DLD1 (cell line): Measurements from ENCODE around the gene RUSF1.
"Not testable (repeated sequence)": the region's sequence is repeated elsewhere in the genome, so short reads cannot be mapped to it uniquely, and the experiment has no call there.

ENCODE experiments used
- in situ Hi-C: cut with HindIII; loops from 2 replicates; pipeline ENCODE4 v1.10.0; 2017; ENCODE audit warnings: low sequenced_read_pairs

The RUSF1 gene

DNA sequence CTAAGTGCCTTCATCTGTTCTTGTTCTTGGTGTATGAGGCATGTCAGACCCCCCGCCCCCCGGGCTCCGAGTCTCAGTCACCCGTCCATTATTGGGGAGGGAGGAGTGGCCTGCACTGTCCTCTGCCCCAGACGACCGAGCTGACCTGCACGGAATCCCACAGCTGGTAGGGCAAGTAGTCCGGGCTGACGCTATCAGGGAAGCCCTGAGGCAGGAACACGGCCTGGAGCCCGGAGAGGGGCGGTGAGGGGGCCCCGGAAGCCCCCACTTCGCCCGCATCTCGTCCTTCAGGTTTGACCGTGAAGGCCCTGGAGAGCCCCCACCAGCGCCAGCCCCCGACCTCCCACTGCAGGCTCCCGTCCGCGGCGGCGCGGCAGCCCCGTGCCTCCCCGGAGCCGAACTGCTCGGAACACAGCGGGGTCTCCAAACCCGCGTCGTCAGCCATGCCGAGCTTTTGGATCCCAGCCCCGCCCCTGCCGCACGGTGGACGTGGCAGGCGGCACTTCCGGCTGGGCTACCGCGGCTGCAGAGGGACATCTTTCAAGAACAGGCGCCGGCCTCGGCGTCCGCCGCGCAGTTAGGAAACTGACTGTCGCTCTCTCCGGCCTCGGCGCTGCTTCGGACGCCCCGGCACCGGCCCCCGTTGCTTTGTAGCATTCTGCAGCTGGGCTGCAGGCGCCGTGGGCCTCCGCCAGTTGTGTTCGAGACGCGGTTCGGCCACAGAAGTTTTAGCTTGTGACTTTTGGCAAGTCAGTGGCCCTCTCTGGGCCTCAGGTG lies at the start of gene RUSF1:
TSS of gene RUSF1 (minus strand) at position 463 of the 777 bp plus-strand sequence. CDS start at position 445, 18 bp downstream.
- in situ Hi-C loops, result no loop called here

DNA sequence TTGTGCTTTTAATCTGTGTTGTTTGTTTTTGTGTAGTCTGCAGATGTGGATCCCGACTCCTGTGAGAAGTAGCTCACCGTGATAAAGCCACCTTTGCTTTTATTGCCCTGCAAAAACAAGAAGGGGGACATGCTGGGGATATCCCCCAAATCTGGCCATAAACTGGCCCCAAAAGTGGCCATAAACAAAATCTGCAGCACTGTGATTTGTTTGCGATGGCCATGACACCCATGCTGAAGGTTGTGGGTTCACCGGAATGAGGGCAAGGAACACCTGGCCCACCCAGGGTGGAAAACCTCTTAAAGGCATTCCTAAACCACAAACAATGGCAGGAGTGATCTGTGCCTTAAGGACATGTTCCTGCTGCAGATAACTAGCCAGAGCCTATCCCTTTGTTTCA lies 34.6 kb upstream of the RUSF1 start:
- in situ Hi-C loops, result no loop called here

DNA sequence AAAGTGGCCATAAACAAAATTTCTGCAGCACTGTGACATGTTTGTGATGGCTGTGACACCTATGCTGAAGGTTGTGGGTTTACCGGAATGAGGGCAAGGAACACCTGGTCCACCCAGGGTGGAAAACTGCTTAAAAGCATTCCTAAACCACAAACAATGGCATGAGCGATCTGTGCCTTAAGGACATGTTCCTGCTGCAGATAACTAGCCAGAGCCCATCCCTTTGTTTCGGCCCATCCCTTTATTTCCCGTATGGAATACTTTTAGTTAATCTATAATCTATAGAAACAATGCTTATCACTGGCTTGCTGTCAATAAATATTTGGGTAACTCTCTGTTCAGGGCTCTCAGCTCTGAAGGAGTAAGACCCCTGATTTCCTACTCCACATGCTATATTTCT lies 31.6 kb upstream of the RUSF1 start:
- in situ Hi-C loops, result not testable (repeated sequence)

GRCh38 chr16:31538243-31538598 lies 30.0 kb upstream of the RUSF1 start:
- in situ Hi-C loops, result not testable (repeated sequence)

DNA sequence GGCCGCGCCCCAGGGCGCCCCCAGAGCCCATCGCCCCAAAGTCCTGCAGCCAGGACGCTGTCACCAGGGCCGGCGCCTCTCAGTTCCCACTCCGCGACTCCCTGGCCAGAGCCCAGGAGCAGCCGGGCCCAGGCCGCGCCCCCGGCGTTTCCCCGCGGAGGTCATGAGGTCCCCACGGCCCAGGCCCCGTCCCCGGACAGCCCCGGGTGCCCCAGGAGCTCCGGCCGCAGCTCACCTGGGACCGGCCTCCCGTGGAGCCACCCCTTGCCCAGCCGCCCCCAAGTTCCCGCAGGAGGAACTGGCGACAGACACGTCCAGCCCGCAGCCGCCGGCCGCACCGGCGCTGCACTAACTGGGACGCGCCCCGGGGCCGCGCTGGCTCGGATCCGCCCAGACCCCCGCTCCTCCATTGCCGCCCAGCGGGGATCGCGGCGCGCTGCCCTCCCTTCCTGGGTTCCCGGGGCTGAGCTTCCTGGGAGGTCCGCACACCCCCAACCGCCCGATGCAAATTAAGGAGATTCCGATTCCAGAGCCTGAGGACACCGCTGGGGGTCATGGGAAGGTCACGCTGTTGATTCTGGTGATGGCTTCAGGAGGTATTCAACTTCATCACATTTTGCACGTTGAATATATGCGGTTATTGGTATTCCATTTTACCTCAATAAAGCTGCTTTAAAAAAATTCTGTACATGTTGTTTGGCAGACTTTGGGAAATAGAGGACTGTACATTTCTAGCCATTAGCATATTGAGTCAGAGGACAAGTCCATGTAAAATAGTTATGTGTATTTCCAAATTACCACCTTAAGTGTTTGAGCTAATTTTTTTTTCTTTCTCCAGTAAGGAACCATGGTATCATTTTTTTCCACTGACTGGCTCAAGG lies 29.4 kb upstream of the RUSF1 start:
- in situ Hi-C loops, result no loop called here

DNA sequence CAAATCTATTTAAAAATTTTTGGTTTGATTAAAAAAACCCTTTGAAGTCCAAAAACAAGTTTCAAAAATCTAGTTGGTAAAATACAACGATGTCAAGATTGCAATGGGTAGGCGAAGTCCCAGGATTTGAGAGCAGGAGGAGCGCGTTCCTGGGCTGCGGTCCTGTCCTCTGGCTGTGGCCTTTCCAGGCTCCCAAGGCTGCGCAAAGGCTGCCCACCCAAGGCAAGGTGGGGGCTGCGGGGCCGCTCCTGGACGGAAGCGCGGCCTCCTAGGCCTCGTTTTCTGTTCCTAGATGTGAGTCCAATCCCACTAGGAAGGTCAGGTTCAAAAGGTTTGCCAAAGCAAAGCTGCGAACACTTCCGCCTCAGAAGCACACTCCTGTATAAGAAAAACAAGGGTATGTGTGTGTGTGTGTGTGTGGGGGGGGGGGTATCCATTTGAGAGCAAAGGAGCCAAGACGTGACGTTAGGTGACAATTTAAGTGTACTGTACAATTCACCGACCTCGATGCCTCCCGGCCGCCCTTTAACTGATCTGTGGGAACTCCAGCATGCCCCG lies 28.7 kb upstream of the RUSF1 start:
- in situ Hi-C loops, result no loop called here

GRCh38 chr16:31535737-31536136 lies 27.5 kb upstream of the RUSF1 start:
- in situ Hi-C loops, result no loop called here

GRCh38 chr16:31532896-31533295 lies 24.7 kb upstream of the RUSF1 start:
- in situ Hi-C loops, result no loop called here

DNA sequence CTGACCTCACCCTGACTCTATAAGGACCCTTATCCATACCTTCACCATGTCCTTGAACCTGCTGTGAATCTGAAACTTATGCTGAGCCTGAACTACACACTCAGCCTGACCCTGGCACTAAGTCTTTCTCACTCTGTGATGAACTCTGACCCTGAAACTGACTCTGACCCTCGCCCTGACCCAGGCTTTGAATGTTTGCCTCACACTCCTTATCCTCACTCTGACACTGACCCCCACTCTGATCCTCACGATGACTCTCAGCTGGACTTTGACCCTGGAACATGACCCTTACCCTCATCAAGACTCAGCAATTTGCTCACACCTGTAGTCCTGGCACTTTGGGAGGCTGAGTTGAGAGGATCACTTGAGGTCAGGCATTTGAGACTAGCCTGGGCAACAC lies 23.9 kb upstream of the RUSF1 start:
- in situ Hi-C loops, result no loop called here

- in situ Hi-C loops, result no loop called here
These were observed 22.9 kb upstream of the RUSF1 start for GRCh38 chr16:31531096-31531495.

GRCh38 chr16:31530405-31530804 lies 22.2 kb upstream of the RUSF1 start:
- in situ Hi-C loops, result no loop called here

GRCh38 chr16:31529937-31530312 lies 21.7 kb upstream of the RUSF1 start:
- in situ Hi-C loops, result no loop called here

DNA sequence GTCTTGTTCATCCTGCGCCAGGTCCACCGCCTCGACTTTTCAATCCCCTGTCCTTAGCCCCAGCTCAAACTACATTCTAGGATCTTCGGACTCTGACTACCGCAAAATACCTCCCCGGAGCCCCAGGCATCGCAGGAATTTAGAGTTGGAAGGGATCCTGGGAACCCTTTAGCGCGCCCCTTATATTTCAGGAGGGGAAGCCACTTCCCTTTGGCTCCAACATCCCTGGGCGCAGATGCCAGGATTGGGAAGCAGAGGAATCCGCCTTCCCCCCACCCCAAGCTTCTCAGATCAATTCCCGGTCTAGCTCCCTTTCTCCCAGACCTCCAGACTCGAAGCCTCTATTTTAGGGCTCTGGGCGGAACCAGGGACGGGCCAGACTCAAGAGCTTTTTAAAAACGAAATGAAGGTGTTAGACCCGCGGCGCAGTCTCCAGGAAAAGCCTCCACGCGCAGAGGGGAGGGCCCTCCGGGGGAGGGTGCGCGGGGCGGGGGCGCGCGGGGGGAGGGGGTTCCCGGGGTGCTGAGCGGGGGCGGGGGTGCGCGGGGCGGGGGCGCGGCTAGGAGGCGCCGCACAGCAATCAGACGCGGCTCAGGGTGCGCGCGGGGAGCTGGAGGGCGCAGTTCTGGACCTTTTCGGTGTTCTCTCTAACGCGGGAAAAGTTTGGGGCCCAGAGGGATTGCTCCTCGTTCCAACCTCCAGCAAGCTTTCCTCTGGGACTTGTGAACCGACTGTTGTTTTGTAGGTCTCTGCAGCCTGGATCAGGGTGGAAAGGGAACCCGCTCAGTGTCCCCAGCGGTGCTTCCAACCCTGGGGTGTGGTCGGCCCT lies 21.1 kb upstream of the RUSF1 start:
- in situ Hi-C loops, result no loop called here

- in situ Hi-C loops, result no loop called here
These were observed 20.4 kb upstream of the RUSF1 start for GRCh38 chr16:31528523-31529107.

- in situ Hi-C loops, result no loop called here
These were observed 19.6 kb upstream of the RUSF1 start, which contains the start of gene AHSP for GRCh38 chr16:31527734-31528274. AHSP (plus strand) TSS chr16:31527900; CDS start chr16:31528140, 240 bp downstream.

DNA sequence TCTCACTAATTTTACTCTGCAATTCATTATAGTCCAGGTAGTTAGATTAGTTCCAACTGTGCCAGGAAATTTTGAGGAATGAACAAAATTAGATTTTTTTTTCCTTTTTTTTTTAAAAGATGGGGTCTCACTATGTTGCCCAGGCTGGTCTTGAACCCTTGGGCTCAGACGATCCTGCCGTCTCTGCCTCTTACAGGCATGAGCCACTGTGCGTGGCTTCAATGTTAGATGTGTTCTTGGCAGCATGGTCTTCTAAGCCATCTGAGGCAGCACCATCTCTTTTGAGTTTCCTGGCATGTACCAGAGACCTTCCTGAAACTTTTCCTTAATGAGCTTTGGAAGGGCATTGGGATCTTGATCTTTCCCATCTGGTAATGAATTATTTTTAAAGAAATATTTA lies 16.9 kb upstream of the RUSF1 start:
- in situ Hi-C loops, result no loop called here

DNA sequence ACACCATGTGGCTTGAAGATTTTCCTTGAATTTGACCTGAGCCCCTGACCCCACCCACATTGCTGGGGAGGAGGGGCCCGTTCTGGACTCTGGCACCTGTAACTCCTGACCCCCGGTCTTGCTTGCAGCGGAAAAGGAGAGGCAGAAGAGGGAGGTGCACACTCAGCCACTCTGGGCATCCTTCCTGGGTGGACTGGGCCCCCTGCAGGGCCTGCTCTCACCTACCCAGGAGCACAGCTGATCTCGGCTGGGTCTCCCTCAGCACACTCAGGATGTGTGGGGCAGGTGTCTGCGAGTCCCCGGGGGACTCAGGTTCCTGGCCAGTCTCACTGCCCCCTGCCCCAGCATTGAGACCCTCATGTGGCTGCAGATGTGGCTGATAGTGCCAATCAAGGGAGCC lies 15.6 kb upstream of the RUSF1 start:
- in situ Hi-C loops, result not testable (repeated sequence)

GRCh38 chr16:31522071-31522470 lies 13.9 kb upstream of the RUSF1 start:
- in situ Hi-C loops, result no loop called here

GRCh38 chr16:31521368-31521767 lies 13.2 kb upstream of the RUSF1 start:
- in situ Hi-C loops, result no loop called here

- in situ Hi-C loops, result no loop called here
These were observed 11.7 kb upstream of the RUSF1 start for GRCh38 chr16:31519759-31520431.
